ENCODE measurements around the gene TRANK1. TPM values are rescaled to one million over a fixed set of nuclear protein-coding genes. Genes with fewer than 3 reads are reported as not detected.
A peak's percentile ranks its signal among the peaks of the same experiment; 100 is the strongest.

The TRANK1 gene
- total RNA-seq, 1 donor from 2014 or later, result 38.5 TPM

- ATAC-seq (no peak), DNase-seq (no peak)
- no peak for TF ChIP-seq CTCF (IDR thresholded peaks at IDR 0.05)
- intact Hi-C loops (cut with DNase I), result no loop called here
- no peaks in the 10 kb centered on the region for H3K4me1 ChIP-seq
- H3K9me3 ChIP-seq, result no peaks in the 10 kb centered on the region
- H3K36me3 ChIP-seq, result no peaks in the 10 kb centered on the region
- H3K4me3 ChIP-seq, result no peak overlapping the region
- no peak overlapping the region for H3K27ac ChIP-seq
- no peaks in the 10 kb centered on the region for H3K27me3 ChIP-seq
Measured at GRCh38 chr3:36795622-36796021, 149.2 kb downstream of the TRANK1 start.

GRCh38 chr3:36792342-36792741, 152.5 kb downstream of the TRANK1 start:
- H3K36me3 ChIP-seq, result no peaks in the 10 kb centered on the region
- ATAC-seq (peak; percentile 30), DNase-seq (no peak)
- no peaks in the 10 kb centered on the region for H3K4me1 ChIP-seq
- no peak overlapping the region for H3K4me3 ChIP-seq
- TF ChIP-seq CTCF (IDR thresholded peaks at IDR 0.05), result peak; percentile 13
- H3K9me3 ChIP-seq, result no peaks in the 10 kb centered on the region
- intact Hi-C loops (cut with DNase I), result no loop called here
- no peak overlapping the region for H3K27ac ChIP-seq
- H3K27me3 ChIP-seq, result no peaks in the 10 kb centered on the region

- Histone ChIP-seq H3K27me3 (no peaks in the 10 kb centered on the region), H3K36me3 (no peaks in the 10 kb centered on the region), H3K9me3 (no peaks in the 10 kb centered on the region), H3K4me3 (no peak overlapping the region), H3K4me1 (no peaks in the 10 kb centered on the region), H3K27ac (no peak overlapping the region)
- intact Hi-C loops (cut with DNase I), result no loop called here
- no peak for TF ChIP-seq CTCF (IDR thresholded peaks at IDR 0.05)
- no peak for ATAC-seq
- DNase-seq, result no peak
Measured at GRCh38 chr3:36790765-36791164, 154.1 kb downstream of the TRANK1 start.

GRCh38 chr3:36786921-36787890, 157.6 kb downstream of the TRANK1 start:
- intact Hi-C loops (cut with DNase I), result no loop called here
- peak; percentile 95 for ATAC-seq
- no peak overlapping the region for H3K27ac ChIP-seq

GRCh38 chr3:36784138-36784635, 160.7 kb downstream of the TRANK1 start:
- TF ChIP-seq CTCF (IDR thresholded peaks at IDR 0.05), result no peak
- ATAC-seq (no peak), DNase-seq (no peak)

More at GRCh38 chr3:36786921-36787890, 157.6 kb downstream of the TRANK1 start:
- DNase-seq, result peak; percentile 66
- no peak overlapping the region for H3K4me3 ChIP-seq
- TF ChIP-seq CTCF (IDR thresholded peaks at IDR 0.05), result no peak
- H3K27me3 ChIP-seq, result no peaks in the 10 kb centered on the region
- H3K36me3 ChIP-seq, result no peaks in the 10 kb centered on the region
- no peaks in the 10 kb centered on the region for H3K4me1 ChIP-seq
- H3K9me3 ChIP-seq, result no peaks in the 10 kb centered on the region

More at GRCh38 chr3:36784138-36784635, 160.7 kb downstream of the TRANK1 start:
- H3K4me3 ChIP-seq, result no peak overlapping the region
- H3K4me1 ChIP-seq, result no peaks in the 10 kb centered on the region
- intact Hi-C loops (cut with DNase I), result no loop called here
- H3K9me3 ChIP-seq, result no peaks in the 10 kb centered on the region
- no peak overlapping the region for H3K27ac ChIP-seq
- H3K27me3 ChIP-seq, result no peaks in the 10 kb centered on the region
- H3K36me3 ChIP-seq, result no peaks in the 10 kb centered on the region
